Putamen (tissue), 1 donor: ENCODE measurements around the gene JMJD4.

ENCODE experiments used
- DNase-seq: peaks from one replicate; pipeline ENCODE4 v3.0.0-alpha.2; 2016; ENCODE audit warnings: low spot score

The JMJD4 gene

DNA sequence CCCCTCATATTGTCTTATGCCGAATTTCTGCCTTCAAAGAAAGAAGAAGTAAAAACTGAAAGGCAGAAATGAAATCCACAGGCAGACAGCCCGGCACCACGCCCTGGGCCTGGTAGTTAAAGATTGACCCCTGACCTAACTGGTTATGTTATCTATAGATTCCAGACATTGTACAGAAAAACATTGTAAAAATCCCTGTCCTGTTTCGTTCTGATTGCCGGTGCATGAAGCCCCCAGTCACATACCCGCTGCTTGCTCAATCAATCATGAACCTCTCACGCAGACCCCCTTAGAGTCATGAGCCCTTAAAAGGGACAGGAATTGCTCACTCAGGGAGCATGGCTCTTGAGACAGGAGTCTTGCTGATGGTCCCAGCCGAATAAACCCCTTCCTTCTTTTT lies 49.3 kb downstream of the JMJD4 start:
- DNase-seq = no peak
